ENCODE results near the gene SERPINB2.
A peak's percentile ranks its signal among the peaks of the same experiment; 100 is the strongest.
"Not testable (repeated sequence)": the region's sequence is repeated elsewhere in the genome, so short reads cannot be mapped to it uniquely, and the experiment has no call there.

Gene SERPINB2

GRCh38 chr18:63906056-63906455 lies 18.6 kb downstream of the SERPINB2 start:
- H3K36me3 ChIP-seq (ENCODE audit: insufficient read depth, low read length) = no peaks in the 10 kb centered on the region
- H3K4me1 ChIP-seq (ENCODE audit: insufficient read depth, low read length) = no peaks in the 10 kb centered on the region
- H3K27me3 ChIP-seq (ENCODE audit: control insufficient read depth in 1 of 2, insufficient read depth in 2 of 2, low read length in 2 of 2) = no peaks in the 10 kb centered on the region
- H3K9me3 ChIP-seq (ENCODE audit: low read length) = no peaks in the 10 kb centered on the region
- H3K9ac ChIP-seq (ENCODE audit: low read length) = no peak overlapping the region
- no peak overlapping the region for H3K4me3 ChIP-seq (ENCODE audit: low read depth in 1 of 2, low read length in 2 of 2)
- H3K27ac ChIP-seq (ENCODE audit: low read depth, low read length) = no peak overlapping the region

- Histone ChIP-seq H3K27me3 (ENCODE audit: control insufficient read depth in 1 of 2, insufficient read depth in 2 of 2, low read length in 2 of 2) (no peaks in the 10 kb centered on the region), H3K27ac (ENCODE audit: low read depth, low read length) (no peak within 1 kb of the TSS), H3K4me3 (ENCODE audit: low read depth in 1 of 2, low read length in 2 of 2) (no peak within 1 kb of the TSS), H3K36me3 (ENCODE audit: insufficient read depth, low read length) (no peaks in the 10 kb centered on the region), H3K4me1 (ENCODE audit: insufficient read depth, low read length) (no peaks in the 10 kb centered on the region), H3K9me3 (ENCODE audit: low read length) (no peaks in the 10 kb centered on the region), H3K9ac (ENCODE audit: low read length) (no peak within 1 kb of the TSS)
These were observed 20.2 kb downstream of the SERPINB2 start, which contains the start of gene SERPINB10 for GRCh38 chr18:63907664-63908063. Gene SERPINB10 (plus strand): TSS chr18:63907958. CDS start chr18:63915511, 7,553 bp downstream.

GRCh38 chr18:63908858-63909257 lies 21.4 kb downstream of the SERPINB2 start:
- no peak overlapping the region for H3K27ac ChIP-seq (ENCODE audit: low read depth, low read length)
- H3K4me3 ChIP-seq (ENCODE audit: low read depth in 1 of 2, low read length in 2 of 2) = no peak overlapping the region
- H3K9ac ChIP-seq (ENCODE audit: low read length) = no peak overlapping the region
- H3K9me3 ChIP-seq (ENCODE audit: low read length) = no peaks in the 10 kb centered on the region
- H3K27me3 ChIP-seq (ENCODE audit: control insufficient read depth in 1 of 2, insufficient read depth in 2 of 2, low read length in 2 of 2) = no peaks in the 10 kb centered on the region
- H3K36me3 ChIP-seq (ENCODE audit: insufficient read depth, low read length) = no peaks in the 10 kb centered on the region
- H3K4me1 ChIP-seq (ENCODE audit: insufficient read depth, low read length) = no peaks in the 10 kb centered on the region

GRCh38 chr18:63909870-63910269 lies 22.4 kb downstream of the SERPINB2 start:
- H3K4me1 ChIP-seq (ENCODE audit: insufficient read depth, low read length) = no peaks in the 10 kb centered on the region
- H3K36me3 ChIP-seq (ENCODE audit: insufficient read depth, low read length) = no peaks in the 10 kb centered on the region
- no peak overlapping the region for H3K9ac ChIP-seq (ENCODE audit: low read length)
- H3K27me3 ChIP-seq (ENCODE audit: control insufficient read depth in 1 of 2, insufficient read depth in 2 of 2, low read length in 2 of 2) = no peaks in the 10 kb centered on the region
- H3K4me3 ChIP-seq (ENCODE audit: low read depth in 1 of 2, low read length in 2 of 2) = no peak overlapping the region
- no peak overlapping the region for H3K27ac ChIP-seq (ENCODE audit: low read depth, low read length)
- H3K9me3 ChIP-seq (ENCODE audit: low read length) = no peaks in the 10 kb centered on the region

- no peaks in the 10 kb centered on the region for H3K36me3 ChIP-seq (ENCODE audit: insufficient read depth, low read length)
These were observed 30.3 kb downstream of the SERPINB2 start for GRCh38 chr18:63917817-63918216.

GRCh38 chr18:63922049-63922448 lies 34.5 kb downstream of the SERPINB2 start:
- H3K4me1 ChIP-seq (ENCODE audit: insufficient read depth, low read length) = no peaks in the 10 kb centered on the region
- no peaks in the 10 kb centered on the region for H3K9me3 ChIP-seq (ENCODE audit: low read length)
- H3K27me3 ChIP-seq (ENCODE audit: control insufficient read depth in 1 of 2, insufficient read depth in 2 of 2, low read length in 2 of 2) = no peaks in the 10 kb centered on the region
- no peak overlapping the region for H3K27ac ChIP-seq (ENCODE audit: low read depth, low read length)
- no peak overlapping the region for H3K9ac ChIP-seq (ENCODE audit: low read length)
- H3K36me3 ChIP-seq (ENCODE audit: insufficient read depth, low read length) = no peaks in the 10 kb centered on the region
- no peak overlapping the region for H3K4me3 ChIP-seq (ENCODE audit: low read depth in 1 of 2, low read length in 2 of 2)

More at GRCh38 chr18:63917817-63918216, 30.3 kb downstream of the SERPINB2 start:
- Histone ChIP-seq H3K27me3 (ENCODE audit: control insufficient read depth in 1 of 2, insufficient read depth in 2 of 2, low read length in 2 of 2) (no peaks in the 10 kb centered on the region), H3K27ac (ENCODE audit: low read depth, low read length) (no peak overlapping the region), H3K4me1 (ENCODE audit: insufficient read depth, low read length) (no peaks in the 10 kb centered on the region), H3K4me3 (ENCODE audit: low read depth in 1 of 2, low read length in 2 of 2) (no peak overlapping the region), H3K9me3 (ENCODE audit: low read length) (no peaks in the 10 kb centered on the region), H3K9ac (ENCODE audit: low read length) (no peak overlapping the region)

- Histone ChIP-seq H3K4me3 (ENCODE audit: low read depth in 1 of 2, low read length in 2 of 2) (no peak overlapping the region), H3K9ac (ENCODE audit: low read length) (no peak overlapping the region), H3K4me1 (ENCODE audit: insufficient read depth, low read length) (no peaks in the 10 kb centered on the region), H3K27me3 (ENCODE audit: control insufficient read depth in 1 of 2, insufficient read depth in 2 of 2, low read length in 2 of 2) (no peaks in the 10 kb centered on the region), H3K27ac (ENCODE audit: low read depth, low read length) (no peak overlapping the region), H3K36me3 (ENCODE audit: insufficient read depth, low read length) (no peaks in the 10 kb centered on the region), H3K9me3 (ENCODE audit: low read length) (no peaks in the 10 kb centered on the region)
These were observed 37.0 kb downstream of the SERPINB2 start for GRCh38 chr18:63924551-63924950.

GRCh38 chr18:63928331-63928730 lies 40.8 kb downstream of the SERPINB2 start:
- Histone ChIP-seq H3K27me3 (ENCODE audit: control insufficient read depth in 1 of 2, insufficient read depth in 2 of 2, low read length in 2 of 2) (no peaks in the 10 kb centered on the region), H3K4me3 (ENCODE audit: low read depth in 1 of 2, low read length in 2 of 2) (no peak overlapping the region), H3K27ac (ENCODE audit: low read depth, low read length) (no peak overlapping the region), H3K9ac (ENCODE audit: low read length) (no peak overlapping the region), H3K4me1 (ENCODE audit: insufficient read depth, low read length) (no peaks in the 10 kb centered on the region), H3K36me3 (ENCODE audit: insufficient read depth, low read length) (no peaks in the 10 kb centered on the region), H3K9me3 (ENCODE audit: low read length) (no peaks in the 10 kb centered on the region)

GRCh38 chr18:63929369-63929768 lies 41.9 kb downstream of the SERPINB2 start:
- H3K4me3 ChIP-seq (ENCODE audit: low read depth in 1 of 2, low read length in 2 of 2); H3K9me3 ChIP-seq (ENCODE audit: low read length); H3K36me3 ChIP-seq (ENCODE audit: insufficient read depth, low read length); H3K27me3 ChIP-seq (ENCODE audit: control insufficient read depth in 1 of 2, insufficient read depth in 2 of 2, low read length in 2 of 2); H3K27ac ChIP-seq (ENCODE audit: low read depth, low read length); H3K4me1 ChIP-seq (ENCODE audit: insufficient read depth, low read length); H3K9ac ChIP-seq (ENCODE audit: low read length): not testable (repeated sequence)

- Histone ChIP-seq H3K27me3 (ENCODE audit: control insufficient read depth in 1 of 2, insufficient read depth in 2 of 2, low read length in 2 of 2) (no peaks in the 10 kb centered on the region), H3K9ac (ENCODE audit: low read length) (no peak overlapping the region), H3K27ac (ENCODE audit: low read depth, low read length) (no peak overlapping the region), H3K4me3 (ENCODE audit: low read depth in 1 of 2, low read length in 2 of 2) (no peak overlapping the region), H3K9me3 (ENCODE audit: low read length) (no peaks in the 10 kb centered on the region), H3K36me3 (ENCODE audit: insufficient read depth, low read length) (no peaks in the 10 kb centered on the region), H3K4me1 (ENCODE audit: insufficient read depth, low read length) (no peaks in the 10 kb centered on the region)
These were observed 43.4 kb downstream of the SERPINB2 start for GRCh38 chr18:63930773-63931354.

GRCh38 chr18:63936156-63936931 lies 48.8 kb downstream of the SERPINB2 start:
- no peaks in the 10 kb centered on the region for H3K36me3 ChIP-seq (ENCODE audit: insufficient read depth, low read length)
- H3K9ac ChIP-seq (ENCODE audit: low read length) = no peak overlapping the region
- peaks cover 5% of the 10 kb centered on the region for H3K4me1 ChIP-seq (ENCODE audit: insufficient read depth, low read length)
- peak overlapping the region; percentile 67 to 81 for H3K4me3 ChIP-seq (ENCODE audit: low read depth in 1 of 2, low read length in 2 of 2)
- peak overlapping the region; percentile 37 for H3K27ac ChIP-seq (ENCODE audit: low read depth, low read length)
- no peaks in the 10 kb centered on the region for H3K9me3 ChIP-seq (ENCODE audit: low read length)
- peaks cover 0 to 5% of the 10 kb centered on the region in 2 donors for H3K27me3 ChIP-seq (ENCODE audit: control insufficient read depth in 1 of 2, insufficient read depth in 2 of 2, low read length in 2 of 2)

All from muscle layer of colon (tissue), 2 donors.